GM12892 (cell line): ENCODE measurements around the gene OAS3.

Experiments
- POLR2AphosphoS5 ChIP-seq: IDR thresholded peaks from 2 replicates; pipeline ENCODE4 v1.6.1; 2011; ENCODE audit warnings: low read depth, low read length, control low read depth
- TAF1 ChIP-seq: IDR thresholded peaks from 2 replicates; pipeline ENCODE4 v1.6.1; 2011; ENCODE audit warnings: low read depth, mild to moderate bottlenecking, control low read depth, low read length, borderline replicate concordance

GRCh38 chr12:112901271-112901670, 37.0 kb upstream of the OAS3 start:
- TF ChIP-seq POLR2AphosphoS5 = no peak
- no peak for TF ChIP-seq TAF1
